Right lobe of liver (tissue), 6 donors: ENCODE results near the gene BPTF. TPM values are rescaled to one million over a fixed set of nuclear protein-coding genes. Genes with fewer than 3 reads are reported as not detected.

Experiments used
- ATAC-seq, 4 donors: fragments of 200-7000 bp; cut with Tn5 transposase; one replicate each; pipeline ENCODE4 v1.9.1; 2020; ENCODE audit warnings: mild to moderate bottlenecking in 4 of 4, moderate library complexity in 4 of 4
- DNase-seq, 3 donors: peaks; one replicate each; pipeline ENCODE4 v3.0.0-alpha.2; 2020
- H3K27ac ChIP-seq, 3 donors: fragments of 200-600 bp; one replicate each; pipeline ENCODE4 v1.8.0; 2022
- H3K27me3 ChIP-seq, 2 donors: fragments of 200-600 bp; one replicate each; pipeline ENCODE4 v1.8.0; 2022
- H3K36me3 ChIP-seq, 4 donors: fragments of 200-600 bp; sonication (generic) in 1 of 4; one replicate each; pipeline versions ENCODE4 v1.5.1 to v1.8.0; 2017 to 2022; ENCODE audit warnings: control low read depth in 1 of 4
- H3K4me1 ChIP-seq, 4 donors: fragments of 200-600 bp; sonication (generic) in 1 of 4; one replicate each; pipeline versions ENCODE4 v1.5.1 to v1.8.0; 2017 to 2022; ENCODE audit warnings: control low read depth in 1 of 4
- H3K4me3 ChIP-seq, 3 donors: fragments of 200-600 bp; one replicate each; pipeline ENCODE4 v1.8.0; 2022
- H3K9me3 ChIP-seq, 4 donors: fragments of 200-600 bp; sonication (generic) in 1 of 4; one replicate each; pipeline versions ENCODE4 v1.5.1 to v1.8.0; 2017 to 2022; ENCODE audit warnings: control low read depth in 1 of 4
- CTCF ChIP-seq, 4 donors: fragments of 200-600 bp in 3 of 4; fragments of 450-650 bp in 1 of 4; IDR thresholded peaks; one replicate each; pipeline versions ENCODE4 v1.5.1 to v1.8.0; 2016 to 2022; ENCODE audit warnings: antibody characterized with exemption in 4 of 4, mild to moderate bottlenecking in 2 of 4
- POLR2A ChIP-seq: fragments of 450-650 bp; IDR thresholded peaks from one replicate; pipeline ENCODE4 v1.6.1; 2017; ENCODE audit warnings: antibody characterized with exemption, mild to moderate bottlenecking
- WGBS: methylation state at CpG from one replicate; pipeline ENCODE4 v1.1.6; 2018; ENCODE audit warnings: low coverage, low lambda C conversion rate; ENCODE audit not compliant: insufficient coverage; ENCODE audit errors: missing lambda C conversion rate; 5-methylcytosine and 5-hydroxymethylcytosine counted together
- intact Hi-C, 2 donors: fragments of 100-400 bp; cut with DNase I; formaldehyde crosslinking; loops; one replicate each; pipeline versions ENCODE4 v1.11.2 to v1.14.1; 2022
- total RNA-seq, 6 experiments: library from RNA; depleted of rRNA in 2 of 6; stranded (reverse); fragments of >200 nt in 2 of 6; fragmentation: NEBNext Ultra II Directional in 3 of 6; extraction: Animal tissue kit (Norgen Biotek cat#: 25700) in 3 of 6; gene quantifications; one replicate each; pipeline versions ENCODE4 v1.1.0 to v1.2.4, GENCODE V29; 2016 to 2023
- donor health status: DM: no; HTN: yes; CAD: no.
- donor health status: DM: no; HTN: no; CAD: no.
- donor health status: DM: no; HTN: no; CAD: no.
- donor health status: DM: no; HTN: yes; CAD: no.
- donor health status: DM: no; HTN: yes; CAD: no.

BPTF gene
- total RNA-seq, 6 experiments from 2014 or later, result 25.8 to 35.1 (median 31.3) TPM

- ATAC-seq, result peak; percentile 40 to 56 (median 52)
- no peak for TF ChIP-seq POLR2A
- no peak for TF ChIP-seq CTCF (IDR thresholded peaks at IDR 0.05)
- Histone ChIP-seq H3K4me1 (peaks cover 0 to 13% (median 0%) of the 10 kb centered on the region in 4 donors), H3K27me3 (no peaks in the 10 kb centered on the region), H3K9me3 (no peaks in the 10 kb centered on the region), H3K4me3 (peak overlapping the region; percentile 54 to 74 (median 68)), H3K36me3 (no peaks in the 10 kb centered on the region), H3K27ac (peak overlapping the region; percentile 88 to 96 (median 93))
- intact Hi-C loops, result no loop called here
- WGBS, result 0% methylated on average over 13 of the region's 18 CpGs
- peak in 1 of 3 donors; percentile 52 for DNase-seq
Measured at GRCh38 chr17:67992548-67993152, 167.3 kb downstream of the BPTF start.

GRCh38 chr17:67993153-67993997 lies 168.1 kb downstream of the BPTF start:
- WGBS, result 0% methylated on average over 9 of the region's 144 CpGs
- Histone ChIP-seq H3K4me3 (peak overlapping the region; percentile 54 to 74 (median 68)), H3K27me3 (no peaks in the 10 kb centered on the region), H3K27ac (peak overlapping the region; percentile 88 to 96 (median 93)), H3K36me3 (no peaks in the 10 kb centered on the region), H3K9me3 (no peaks in the 10 kb centered on the region), H3K4me1 (peaks cover 0 to 13% (median 0%) of the 10 kb centered on the region in 4 donors)
- intact Hi-C loops, result no loop called here
- TF ChIP-seq CTCF (IDR thresholded peaks at IDR 0.05), result peak in 1 of 4 donors; percentile 11
- peak; percentile 67 for TF ChIP-seq POLR2A
- DNase-seq (peak; percentile 90 to 91 (median 90)), ATAC-seq (peak; percentile 65 to 84 (median 78))

- intact Hi-C loops, result no loop called here
- no peaks in the 10 kb centered on the region for H3K27me3 ChIP-seq
- peaks cover 0 to 13% (median 0%) of the 10 kb centered on the region in 4 donors for H3K4me1 ChIP-seq
- under 1% methylated on average over 21 of the region's 21 CpGs for WGBS
- peak overlapping the region; percentile 34 to 63 (median 60) for H3K4me3 ChIP-seq
- peak overlapping the region; percentile 84 to 85 (median 85) for H3K27ac ChIP-seq
- DNase-seq, result no peak
- TF ChIP-seq POLR2A, result no peak
- no peak for TF ChIP-seq CTCF (IDR thresholded peaks at IDR 0.05)
- peak; percentile 1 to 20 (median 2) for ATAC-seq
- no peaks in the 10 kb centered on the region for H3K9me3 ChIP-seq
- no peaks in the 10 kb centered on the region for H3K36me3 ChIP-seq
Measured at GRCh38 chr17:67993998-67994361, 168.7 kb downstream of the BPTF start.

GRCh38 chr17:67994817-67995569 lies 169.7 kb downstream of the BPTF start:
- ATAC-seq (peak; percentile 11 to 53 (median 40)), DNase-seq (peak in 1 of 3 donors; percentile 65)
- Histone ChIP-seq H3K27ac (peak overlapping the region in 2 of 3 donors; percentile 36 to 84), H3K4me3 (peak overlapping the region; percentile 30 to 53 (median 49)), H3K36me3 (no peaks in the 10 kb centered on the region), H3K4me1 (peaks cover 0 to 13% (median 0%) of the 10 kb centered on the region in 4 donors), H3K9me3 (no peaks in the 10 kb centered on the region), H3K27me3 (no peaks in the 10 kb centered on the region)
- 12% methylated on average over 9 of the region's 9 CpGs for WGBS
- TF ChIP-seq POLR2A (no peak), CTCF (IDR thresholded peaks at IDR 0.05) (no peak)
- intact Hi-C loops, result no loop called here
